HFFc6 (cell line): ENCODE data around the gene EBF3. TPM values are rescaled to one million over a fixed set of nuclear protein-coding genes. Genes with fewer than 3 reads are reported as not detected.

Experiments used
- DNase-seq: peaks from one replicate; pipeline ENCODE4 v3.0.0-alpha.2; 2018
- H3K27ac Mint-ChIP-seq: 2 replicates; pipeline ENCODE4 v1.8.0; 2020; ENCODE audit warnings: mild to moderate bottlenecking, mixed read lengths
- H3K27me3 Mint-ChIP-seq: 2 replicates; pipeline ENCODE4 v1.8.0; 2021; ENCODE audit warnings: mild to moderate bottlenecking, moderate library complexity, mixed read lengths; ENCODE audit not compliant: insufficient read depth
- H3K36me3 Mint-ChIP-seq: 2 replicates; pipeline ENCODE4 v1.8.0; 2021; ENCODE audit warnings: low read depth, mixed read lengths
- H3K4me1 Mint-ChIP-seq: 2 replicates; pipeline ENCODE4 v1.8.0; 2020; ENCODE audit warnings: low read depth, mixed read lengths
- H3K4me3 Mint-ChIP-seq: 2 replicates; pipeline ENCODE4 v1.8.0; 2020; ENCODE audit warnings: mild to moderate bottlenecking, moderate library complexity, mixed read lengths
- H3K9me3 Mint-ChIP-seq: 2 replicates; pipeline ENCODE4 v1.8.0; 2020; ENCODE audit warnings: mild to moderate bottlenecking, mixed read lengths
- CTCF ChIP-seq: fragments of 200-600 bp; sonication (generic); IDR thresholded peaks from 2 replicates; pipeline ENCODE4 v1.5.0; 2021; ENCODE audit warnings: antibody characterized with exemption, mild to moderate bottlenecking
- total RNA-seq, 6 experiments: library from RNA; stranded (reverse); fragmentation: NEBNext Ultra II Directional; extraction: Animal tissue kit (Norgen Biotek cat#: 25700); gene quantifications; 2 replicates in 1 of 6; 3 replicates in 5 of 6; pipeline ENCODE4 v1.2.3, GENCODE V29; 2021

EBF3 gene
- total RNA-seq, 6 experiments from 2014 or later: 0.14 to 0.39 (median 0.21) TPM; not detected in 2

GRCh38 chr10:129854796-129855705 is 109.0 kb downstream of the EBF3 start:
- Mint-ChIP-seq H3K4me3 (no peak overlapping the region), H3K9me3 (peaks cover 15% of the 10 kb centered on the region), H3K27ac (no peak overlapping the region), H3K27me3 (peaks cover 5% of the 10 kb centered on the region), H3K4me1 (no peaks in the 10 kb centered on the region), H3K36me3 (no peaks in the 10 kb centered on the region)
- DNase-seq: no peak
- no peak for TF ChIP-seq CTCF

- peaks cover 20% of the 10 kb centered on the region for H3K9me3 Mint-ChIP-seq
- H3K4me1 Mint-ChIP-seq: no peaks in the 10 kb centered on the region
- no peaks in the 10 kb centered on the region for H3K36me3 Mint-ChIP-seq
- H3K4me3 Mint-ChIP-seq: no peak overlapping the region
- peaks cover 5% of the 10 kb centered on the region for H3K27me3 Mint-ChIP-seq
- TF ChIP-seq CTCF: no peak
- H3K27ac Mint-ChIP-seq: no peak overlapping the region
- DNase-seq: no peak
These were observed 109.9 kb downstream of the EBF3 start for GRCh38 chr10:129854158-129854557.

- Mint-ChIP-seq H3K4me3 (no peak overlapping the region), H3K27me3 (peaks cover 5% of the 10 kb centered on the region), H3K4me1 (no peaks in the 10 kb centered on the region), H3K27ac (no peak overlapping the region), H3K36me3 (no peaks in the 10 kb centered on the region), H3K9me3 (peaks cover 16% of the 10 kb centered on the region)
- TF ChIP-seq CTCF: peak; percentile 66
- DNase-seq: no peak
These were observed 110.5 kb downstream of the EBF3 start for GRCh38 chr10:129853562-129853903.

GRCh38 chr10:129852829-129853561 is 111.1 kb downstream of the EBF3 start:
- DNase-seq: no peak
- peaks cover 15% of the 10 kb centered on the region; the same call in 1 of the 2 replicates for H3K9me3 Mint-ChIP-seq
- H3K27me3 Mint-ChIP-seq: peaks cover 5% of the 10 kb centered on the region
- no peaks in the 10 kb centered on the region for H3K4me1 Mint-ChIP-seq
- no peak for TF ChIP-seq CTCF
- H3K4me3 Mint-ChIP-seq: no peak overlapping the region
- no peak overlapping the region for H3K27ac Mint-ChIP-seq
- H3K36me3 Mint-ChIP-seq: no peaks in the 10 kb centered on the region

- peaks cover 15% of the 10 kb centered on the region; the same call in 1 of the 2 replicates for H3K9me3 Mint-ChIP-seq
- peaks cover 5% of the 10 kb centered on the region for H3K27me3 Mint-ChIP-seq
- H3K4me1 Mint-ChIP-seq: no peaks in the 10 kb centered on the region
- no peak for TF ChIP-seq CTCF
- no peak overlapping the region for H3K4me3 Mint-ChIP-seq
- H3K27ac Mint-ChIP-seq: no peak overlapping the region
- no peak for DNase-seq
- H3K36me3 Mint-ChIP-seq: no peaks in the 10 kb centered on the region
These were observed 112.0 kb downstream of the EBF3 start for GRCh38 chr10:129851941-129852640.
